ENCODE results near the gene SLC44A3. TPM values are rescaled to one million over a fixed set of nuclear protein-coding genes. Genes with fewer than 3 reads are reported as not detected.

Gene SLC44A3
- total RNA-seq, 1 donor from 2014 or later: 2.6 TPM

- peaks cover 0 to 2% (median 0%) of the 10 kb centered on the region in 3 donors for H3K27me3 ChIP-seq (ENCODE audit: control insufficient read depth in 3 of 3, insufficient read depth in 3 of 3, low read length in 3 of 3)
- H3K4me1 ChIP-seq (ENCODE audit: control insufficient read depth in 3 of 3, insufficient read depth in 3 of 3, low read length in 3 of 3): peaks cover 18 to 22% (median 18%) of the 10 kb centered on the region in 3 donors
- H3K27ac ChIP-seq (ENCODE audit: low read depth, low read length): peak overlapping the region; percentile 76
- H3K4me3 ChIP-seq (ENCODE audit: low read length in 3 of 3): peak overlapping the region in 2 of 3 donors; percentile 10 to 17
- H3K9me3 ChIP-seq (ENCODE audit: control insufficient read depth in 3 of 3, low read length in 3 of 3): no peaks in the 10 kb centered on the region
- H3K9ac ChIP-seq (ENCODE audit: low read depth in 1 of 3, low read length in 3 of 3): no peak overlapping the region
- H3K36me3 ChIP-seq (ENCODE audit: control insufficient read depth in 3 of 3, insufficient read depth in 3 of 3, low read length in 3 of 3): no peaks in the 10 kb centered on the region
Observed at GRCh38 chr1:94863919-94864318, 43.8 kb downstream of the SLC44A3 start.

GRCh38 chr1:94864821-94865220, 44.7 kb downstream of the SLC44A3 start:
- Histone ChIP-seq H3K27ac (ENCODE audit: low read depth, low read length) (peak overlapping the region; percentile 76), H3K9me3 (ENCODE audit: control insufficient read depth in 3 of 3, low read length in 3 of 3) (no peaks in the 10 kb centered on the region), H3K4me3 (ENCODE audit: low read length in 3 of 3) (no peak overlapping the region), H3K27me3 (ENCODE audit: control insufficient read depth in 3 of 3, insufficient read depth in 3 of 3, low read length in 3 of 3) (no peaks in the 10 kb centered on the region), H3K36me3 (ENCODE audit: control insufficient read depth in 3 of 3, insufficient read depth in 3 of 3, low read length in 3 of 3) (no peaks in the 10 kb centered on the region), H3K9ac (ENCODE audit: low read depth in 1 of 3, low read length in 3 of 3) (no peak overlapping the region), H3K4me1 (ENCODE audit: control insufficient read depth in 3 of 3, insufficient read depth in 3 of 3, low read length in 3 of 3) (peaks cover 18 to 22% (median 18%) of the 10 kb centered on the region in 3 donors)

GRCh38 chr1:94865360-94865759, 45.2 kb downstream of the SLC44A3 start:
- Histone ChIP-seq H3K27me3 (ENCODE audit: control insufficient read depth in 3 of 3, insufficient read depth in 3 of 3, low read length in 3 of 3) (no peaks in the 10 kb centered on the region), H3K4me1 (ENCODE audit: control insufficient read depth in 3 of 3, insufficient read depth in 3 of 3, low read length in 3 of 3) (peaks cover 18 to 22% (median 18%) of the 10 kb centered on the region in 3 donors), H3K27ac (ENCODE audit: low read depth, low read length) (peak overlapping the region; percentile 76), H3K9me3 (ENCODE audit: control insufficient read depth in 3 of 3, low read length in 3 of 3) (no peaks in the 10 kb centered on the region), H3K9ac (ENCODE audit: low read depth in 1 of 3, low read length in 3 of 3) (no peak overlapping the region), H3K36me3 (ENCODE audit: control insufficient read depth in 3 of 3, insufficient read depth in 3 of 3, low read length in 3 of 3) (no peaks in the 10 kb centered on the region), H3K4me3 (ENCODE audit: low read length in 3 of 3) (no peak overlapping the region)

- Histone ChIP-seq H3K9ac (ENCODE audit: low read depth in 1 of 3, low read length in 3 of 3) (no peak overlapping the region), H3K27ac (ENCODE audit: low read depth, low read length) (peak overlapping the region; percentile 76), H3K4me1 (ENCODE audit: control insufficient read depth in 3 of 3, insufficient read depth in 3 of 3, low read length in 3 of 3) (peaks cover 16 to 22% (median 18%) of the 10 kb centered on the region in 3 donors), H3K27me3 (ENCODE audit: control insufficient read depth in 3 of 3, insufficient read depth in 3 of 3, low read length in 3 of 3) (no peaks in the 10 kb centered on the region), H3K9me3 (ENCODE audit: control insufficient read depth in 3 of 3, low read length in 3 of 3) (no peaks in the 10 kb centered on the region), H3K36me3 (ENCODE audit: control insufficient read depth in 3 of 3, insufficient read depth in 3 of 3, low read length in 3 of 3) (no peaks in the 10 kb centered on the region), H3K4me3 (ENCODE audit: low read length in 3 of 3) (no peak overlapping the region)
Observed at GRCh38 chr1:94866164-94866807, 46.1 kb downstream of the SLC44A3 start.

- Histone ChIP-seq H3K4me3 (ENCODE audit: low read length in 3 of 3) (no peak overlapping the region), H3K36me3 (ENCODE audit: control insufficient read depth in 3 of 3, insufficient read depth in 3 of 3, low read length in 3 of 3) (no peaks in the 10 kb centered on the region), H3K9me3 (ENCODE audit: control insufficient read depth in 3 of 3, low read length in 3 of 3) (no peaks in the 10 kb centered on the region), H3K9ac (ENCODE audit: low read depth in 1 of 3, low read length in 3 of 3) (no peak overlapping the region), H3K27me3 (ENCODE audit: control insufficient read depth in 3 of 3, insufficient read depth in 3 of 3, low read length in 3 of 3) (no peaks in the 10 kb centered on the region), H3K4me1 (ENCODE audit: control insufficient read depth in 3 of 3, insufficient read depth in 3 of 3, low read length in 3 of 3) (peaks cover 2 to 20% (median 10%) of the 10 kb centered on the region in 3 donors), H3K27ac (ENCODE audit: low read depth, low read length) (no peak overlapping the region)
Observed at GRCh38 chr1:94871031-94871430, 50.9 kb downstream of the SLC44A3 start.

- no peak overlapping the region for H3K9ac ChIP-seq (ENCODE audit: low read depth in 1 of 3, low read length in 3 of 3)
- no peak overlapping the region for H3K27ac ChIP-seq (ENCODE audit: low read depth, low read length)
- no peak overlapping the region for H3K4me3 ChIP-seq (ENCODE audit: low read length in 3 of 3)
- no peaks in the 10 kb centered on the region for H3K27me3 ChIP-seq (ENCODE audit: control insufficient read depth in 3 of 3, insufficient read depth in 3 of 3, low read length in 3 of 3)
- no peaks in the 10 kb centered on the region for H3K9me3 ChIP-seq (ENCODE audit: control insufficient read depth in 3 of 3, low read length in 3 of 3)
- no peaks in the 10 kb centered on the region for H3K36me3 ChIP-seq (ENCODE audit: control insufficient read depth in 3 of 3, insufficient read depth in 3 of 3, low read length in 3 of 3)
- H3K4me1 ChIP-seq (ENCODE audit: control insufficient read depth in 3 of 3, insufficient read depth in 3 of 3, low read length in 3 of 3): peaks cover 0 to 14% (median 6%) of the 10 kb centered on the region in 3 donors
Observed at GRCh38 chr1:94872771-94873495, 52.8 kb downstream of the SLC44A3 start.

- Histone ChIP-seq H3K27ac (ENCODE audit: low read depth, low read length) (peak overlapping the region; percentile 42), H3K4me3 (ENCODE audit: low read length in 3 of 3) (no peak overlapping the region), H3K9me3 (ENCODE audit: control insufficient read depth in 3 of 3, low read length in 3 of 3) (no peaks in the 10 kb centered on the region), H3K4me1 (ENCODE audit: control insufficient read depth in 3 of 3, insufficient read depth in 3 of 3, low read length in 3 of 3) (peaks cover 0 to 14% (median 6%) of the 10 kb centered on the region in 3 donors), H3K9ac (ENCODE audit: low read depth in 1 of 3, low read length in 3 of 3) (no peak overlapping the region), H3K36me3 (ENCODE audit: control insufficient read depth in 3 of 3, insufficient read depth in 3 of 3, low read length in 3 of 3) (no peaks in the 10 kb centered on the region), H3K27me3 (ENCODE audit: control insufficient read depth in 3 of 3, insufficient read depth in 3 of 3, low read length in 3 of 3) (no peaks in the 10 kb centered on the region)
Observed at GRCh38 chr1:94873520-94874351, 53.6 kb downstream of the SLC44A3 start.

GRCh38 chr1:94874423-94874822, 54.3 kb downstream of the SLC44A3 start:
- Histone ChIP-seq H3K27ac (ENCODE audit: low read depth, low read length) (peak overlapping the region; percentile 42), H3K27me3 (ENCODE audit: control insufficient read depth in 3 of 3, insufficient read depth in 3 of 3, low read length in 3 of 3) (no peaks in the 10 kb centered on the region), H3K4me3 (ENCODE audit: low read length in 3 of 3) (no peak overlapping the region), H3K4me1 (ENCODE audit: control insufficient read depth in 3 of 3, insufficient read depth in 3 of 3, low read length in 3 of 3) (peaks cover 0 to 14% (median 6%) of the 10 kb centered on the region in 3 donors), H3K9ac (ENCODE audit: low read depth in 1 of 3, low read length in 3 of 3) (no peak overlapping the region), H3K9me3 (ENCODE audit: control insufficient read depth in 3 of 3, low read length in 3 of 3) (no peaks in the 10 kb centered on the region), H3K36me3 (ENCODE audit: control insufficient read depth in 3 of 3, insufficient read depth in 3 of 3, low read length in 3 of 3) (no peaks in the 10 kb centered on the region)

GRCh38 chr1:94875794-94876193, 55.6 kb downstream of the SLC44A3 start:
- no peak overlapping the region for H3K27ac ChIP-seq (ENCODE audit: low read depth, low read length)
- no peak overlapping the region for H3K4me3 ChIP-seq (ENCODE audit: low read length in 3 of 3)
- no peaks in the 10 kb centered on the region for H3K27me3 ChIP-seq (ENCODE audit: control insufficient read depth in 3 of 3, insufficient read depth in 3 of 3, low read length in 3 of 3)
- no peak overlapping the region for H3K9ac ChIP-seq (ENCODE audit: low read depth in 1 of 3, low read length in 3 of 3)
- peaks cover 0 to 14% (median 6%) of the 10 kb centered on the region in 3 donors for H3K4me1 ChIP-seq (ENCODE audit: control insufficient read depth in 3 of 3, insufficient read depth in 3 of 3, low read length in 3 of 3)
- H3K9me3 ChIP-seq (ENCODE audit: control insufficient read depth in 3 of 3, low read length in 3 of 3): no peaks in the 10 kb centered on the region
- H3K36me3 ChIP-seq (ENCODE audit: control insufficient read depth in 3 of 3, insufficient read depth in 3 of 3, low read length in 3 of 3): no peaks in the 10 kb centered on the region
